Gastroesophageal sphincter (tissue), 4 donors: Measurements from ENCODE around the gene PKIG. TPM values are rescaled to one million over a fixed set of nuclear protein-coding genes. Genes with fewer than 3 reads are reported as not detected.

Source experiments
- ATAC-seq: fragments of 150-250 bp; one replicate; pipeline ENCODE4 v1.9.1; 2016; ENCODE audit warnings: mild to moderate bottlenecking, moderate library complexity
- H3K27ac ChIP-seq, 4 donors: fragments of 200-600 bp; sonication (generic) in 3 of 4; 1 replicate in 3 of 4; 2 replicates in 1 of 4; pipeline ENCODE4 v1.5.1; 2016 to 2019
- H3K27me3 ChIP-seq: fragments of 200-600 bp; sonication (generic); one replicate; pipeline ENCODE4 v1.5.1; 2019
- H3K36me3 ChIP-seq, 2 donors: fragments of 200-600 bp; sonication (generic); one replicate each; pipeline ENCODE4 v1.5.1; 2019; ENCODE audit warnings: control low read depth in 1 of 2
- H3K4me1 ChIP-seq, 3 donors: fragments of 200-600 bp; sonication (generic); 1 replicate in 2 of 3; 2 replicates in 1 of 3; pipeline ENCODE4 v1.5.1; 2016 to 2019; ENCODE audit warnings: control low read depth in 2 of 3
- H3K4me3 ChIP-seq, 2 donors: fragments of 200-600 bp; sonication (generic); one replicate each; pipeline ENCODE4 v1.5.1; 2019; ENCODE audit warnings: mild to moderate bottlenecking in 1 of 2, moderate library complexity in 1 of 2
- H3K9me3 ChIP-seq, 3 donors: fragments of 200-600 bp; sonication (generic); one replicate each; pipeline ENCODE4 v1.5.1; 2017 to 2019; ENCODE audit warnings: control low read depth in 2 of 3
- CTCF ChIP-seq, 4 experiments: fragments of 200-600 bp in 2 of 4; fragments of 450-650 bp in 2 of 4; sonication (generic) in 1 of 4; IDR thresholded peaks; one replicate each; pipeline ENCODE4 v1.5.1; 2017 to 2019; ENCODE audit warnings: antibody characterized with exemption in 4 of 4, mild to moderate bottlenecking in 2 of 4, moderate library complexity in 2 of 4
- EP300 ChIP-seq: sonication (generic); formaldehyde crosslinking; IDR thresholded peaks from one replicate; pipeline ENCODE4 v1.6.1; 2017; ENCODE audit warnings: antibody characterized with exemption, mild to moderate bottlenecking
- POLR2A ChIP-seq, 2 donors: fragments of 450-650 bp; IDR thresholded peaks; one replicate each; pipeline ENCODE4 v1.6.1; 2017; ENCODE audit warnings: antibody characterized with exemption in 2 of 2, mild to moderate bottlenecking in 2 of 2, moderate library complexity in 1 of 2
- POLR2AphosphoS5 ChIP-seq: sonication (generic); formaldehyde crosslinking; IDR thresholded peaks from one replicate; pipeline ENCODE4 v1.6.1; 2017; ENCODE audit warnings: antibody characterized with exemption
- WGBS, 2 donors: methylation state at CpG; one replicate each; pipeline ENCODE4 v1.1.5; 2018; ENCODE audit warnings: low coverage in 1 of 2; 5-methylcytosine and 5-hydroxymethylcytosine counted together
- total RNA-seq, 4 donors: library from RNA; depleted of rRNA; stranded (reverse); fragments of >200 nt; gene quantifications; one replicate each; pipeline ENCODE4 v1.1.0, GENCODE V29; 2016

Gene PKIG
- total RNA-seq, 4 donors from 2014 or later, result 241 to 418 (median 291) TPM

GRCh38 chr20:44598423-44599305 is 16.3 kb downstream of the PKIG start:
- WGBS, 2 donors, result 51 to 75% methylated on average over 2 to 4 of the region's 4 CpGs

DNA sequence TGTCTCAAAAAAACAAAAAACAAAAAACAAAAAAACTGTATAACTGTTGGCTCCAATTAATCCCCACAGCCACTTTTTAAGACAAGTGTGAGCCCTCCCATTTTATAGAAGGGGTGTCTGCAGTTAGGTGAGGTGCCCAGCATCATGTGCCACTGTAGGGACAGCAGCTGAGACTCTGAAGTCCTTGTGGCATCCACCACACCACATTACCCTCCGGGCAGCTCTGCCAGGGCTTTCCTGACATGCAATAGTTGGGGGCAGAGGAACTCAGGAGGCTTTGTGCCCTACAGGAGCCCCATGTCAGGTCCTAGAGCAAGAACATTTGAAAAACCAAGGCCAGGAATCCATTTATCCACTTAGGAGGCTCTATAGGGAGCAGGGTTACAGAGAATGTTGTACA is 17.3 kb downstream of the PKIG start:
- H3K4me1 ChIP-seq, result peaks cover 39 to 90% (median 78%) of the 10 kb centered on the region in 3 donors

More at GRCh38 chr20:44598423-44599305, 16.3 kb downstream of the PKIG start:
- Histone ChIP-seq H3K36me3 (no peaks in the 10 kb centered on the region), H3K27me3 (no peaks in the 10 kb centered on the region), H3K27ac (peak overlapping the region; percentile 90 to 96 (median 92)), H3K4me1 (peaks cover 46 to 100% (median 85%) of the 10 kb centered on the region in 3 donors), H3K9me3 (no peaks in the 10 kb centered on the region), H3K4me3 (no peak overlapping the region)
- ATAC-seq, result peak; percentile 32
- TF ChIP-seq CTCF (IDR thresholded peaks at IDR 0.05) (peak in 2 of 4 experiments; percentile 13 to 26), POLR2A (IDR thresholded peaks at IDR 0.05) (no peak), EP300 (no peak), POLR2AphosphoS5 (peak; percentile 6)

DNA sequence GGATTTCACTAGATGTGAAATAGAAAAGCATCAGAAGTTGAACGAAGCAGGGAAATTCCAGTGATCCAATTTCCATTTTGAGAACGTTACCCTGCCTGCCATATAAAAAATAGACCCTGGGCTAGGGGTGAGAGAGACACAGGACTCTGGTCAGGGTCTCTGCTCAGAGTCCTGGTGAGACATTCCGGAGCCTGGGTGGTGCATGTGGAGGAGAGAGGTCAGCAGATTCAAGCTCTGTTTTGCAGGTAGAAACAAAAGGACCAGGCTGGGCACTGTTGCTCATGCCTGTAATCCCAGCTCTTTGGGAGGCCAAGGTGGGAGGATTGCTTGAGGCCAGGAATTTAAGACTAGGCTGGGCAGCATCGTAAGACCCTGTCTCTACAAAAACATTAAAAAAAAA is 17.9 kb downstream of the PKIG start:
- H3K27me3 ChIP-seq, result no peaks in the 10 kb centered on the region
- no peaks in the 10 kb centered on the region for H3K9me3 ChIP-seq
- no peaks in the 10 kb centered on the region for H3K36me3 ChIP-seq
- TF ChIP-seq POLR2A (IDR thresholded peaks at IDR 0.05) (no peak), POLR2AphosphoS5 (no peak), EP300 (no peak), CTCF (IDR thresholded peaks at IDR 0.05) (no peak)
- no peak overlapping the region for H3K4me3 ChIP-seq
- peaks cover 36 to 84% (median 72%) of the 10 kb centered on the region in 3 donors for H3K4me1 ChIP-seq
- H3K27ac ChIP-seq, result peak overlapping the region; percentile 90 to 96 (median 92)
- 60 to 80% methylated on average over 2 to 4 of the region's 4 CpGs for WGBS, 2 donors
- ATAC-seq, result no peak

More for the DNA sequence above, 17.3 kb downstream of the PKIG start:
- ATAC-seq, result no peak
- H3K9me3 ChIP-seq, result no peaks in the 10 kb centered on the region
- no peak for TF ChIP-seq EP300
- no peak for TF ChIP-seq CTCF (IDR thresholded peaks at IDR 0.05)
- TF ChIP-seq POLR2A (IDR thresholded peaks at IDR 0.05), result no peak
- TF ChIP-seq POLR2AphosphoS5, result no peak
- peak overlapping the region; percentile 90 to 96 (median 92) for H3K27ac ChIP-seq
- no peak overlapping the region for H3K4me3 ChIP-seq
- H3K36me3 ChIP-seq, result no peaks in the 10 kb centered on the region
- WGBS, 2 donors, result 83% methylated on average over 1 of the region's 1 CpG; no CpG with 5 or more reads in 1 of the 2 donors
- no peaks in the 10 kb centered on the region for H3K27me3 ChIP-seq

- Histone ChIP-seq H3K4me3 (no peak overlapping the region), H3K27me3 (no peaks in the 10 kb centered on the region), H3K4me1 (peaks cover 36 to 79% (median 70%) of the 10 kb centered on the region in 3 donors), H3K36me3 (no peaks in the 10 kb centered on the region), H3K27ac (peak overlapping the region; percentile 90 to 96 (median 92)), H3K9me3 (no peaks in the 10 kb centered on the region)
- TF ChIP-seq POLR2AphosphoS5 (peak; percentile 50), CTCF (IDR thresholded peaks at IDR 0.05) (no peak)
- WGBS, 2 donors, result 24 to 40% methylated on average over 10 to 11 of the region's 11 CpGs
- ATAC-seq, result peak; percentile 5
Measured at GRCh38 chr20:44600758-44601201, 18.4 kb downstream of the PKIG start.
